Breast epithelium (tissue), 4 donors: ENCODE measurements around the gene DNAJB12. TPM values are rescaled to one million over a fixed set of nuclear protein-coding genes. Genes with fewer than 3 reads are reported as not detected.
"Not testable (repeated sequence)": the region's sequence is repeated elsewhere in the genome, so short reads cannot be mapped to it uniquely, and the experiment has no call there.

Experiments used
- DNase-seq, 2 donors: peaks; one replicate each; pipeline ENCODE4 v3.0.0-alpha.2; 2019; ENCODE audit warnings: low spot score in 2 of 2
- H3K27ac ChIP-seq, 2 donors: fragments of 200-600 bp; sonication (generic) in 1 of 2; one replicate each; pipeline ENCODE4 v1.5.1; 2016 to 2019; ENCODE audit warnings: mild to moderate bottlenecking in 1 of 2
- H3K27me3 ChIP-seq, 2 donors: fragments of 200-600 bp; sonication (generic) in 1 of 2; one replicate each; pipeline versions ENCODE4 v1.5.1 to v1.6.0; 2017 to 2019; ENCODE audit warnings: control low read depth in 1 of 2, mild to moderate bottlenecking in 1 of 2
- H3K36me3 ChIP-seq: fragments of 200-600 bp; one replicate; pipeline ENCODE4 v1.5.1; 2019
- H3K4me1 ChIP-seq, 2 donors: fragments of 200-600 bp; sonication (generic); one replicate each; pipeline ENCODE4 v1.5.1; 2016 to 2019; ENCODE audit warnings: control low read depth in 1 of 2
- H3K4me3 ChIP-seq, 3 donors: fragments of 200-600 bp; sonication (generic); 1 replicate in 2 of 3; 2 replicates in 1 of 3; pipeline ENCODE4 v1.5.1; 2016 to 2019; ENCODE audit warnings: mild to moderate bottlenecking in 3 of 3, moderate library complexity in 2 of 3
- H3K9me3 ChIP-seq, 2 donors: fragments of 200-600 bp; sonication (generic) in 1 of 2; one replicate each; pipeline ENCODE4 v1.5.1; 2016 to 2019; ENCODE audit warnings: control low read depth in 1 of 2
- POLR2A ChIP-seq: fragments of 450-650 bp; IDR thresholded peaks from one replicate; pipeline ENCODE4 v1.6.1; 2016; ENCODE audit warnings: antibody characterized with exemption, mild to moderate bottlenecking, moderate library complexity
- POLR2AphosphoS5 ChIP-seq, 3 donors: sonication (generic); formaldehyde crosslinking; IDR thresholded peaks; one replicate each; pipeline ENCODE4 v1.6.1; 2017; ENCODE audit warnings: antibody characterized with exemption in 3 of 3
- intact Hi-C: fragments of 100-400 bp; cut with DNase I; formaldehyde crosslinking; loops from one replicate; pipeline ENCODE4 v1.15.1; 2023; ENCODE audit warnings: low total_unique reads
- total RNA-seq, 3 donors: library from RNA; depleted of rRNA; stranded (reverse); fragments of >200 nt; gene quantifications; one replicate each; pipeline ENCODE4 v1.1.0, GENCODE V29; 2016
- TF ChIP-seq, protein P1 (sequence below), 3 donors: fragments of 450-650 bp; IDR thresholded peaks; one replicate each; pipeline ENCODE4 v1.5.1; 2016 to 2017; ENCODE audit warnings: antibody characterized with exemption in 3 of 3, mild to moderate bottlenecking in 3 of 3, moderate library complexity in 3 of 3

The DNAJB12 gene
- total RNA-seq, 3 donors from 2014 or later, result 38.4 to 48.1 (median 38.7) TPM

- DNase-seq, result peak in 1 of 2 donors; percentile 83
- no peaks in the 10 kb centered on the region for H3K9me3 ChIP-seq
- peak overlapping the region; percentile 82 to 84 for H3K27ac ChIP-seq
- H3K27me3 ChIP-seq, result no peaks in the 10 kb centered on the region
- TF ChIP-seq, protein P1, sequence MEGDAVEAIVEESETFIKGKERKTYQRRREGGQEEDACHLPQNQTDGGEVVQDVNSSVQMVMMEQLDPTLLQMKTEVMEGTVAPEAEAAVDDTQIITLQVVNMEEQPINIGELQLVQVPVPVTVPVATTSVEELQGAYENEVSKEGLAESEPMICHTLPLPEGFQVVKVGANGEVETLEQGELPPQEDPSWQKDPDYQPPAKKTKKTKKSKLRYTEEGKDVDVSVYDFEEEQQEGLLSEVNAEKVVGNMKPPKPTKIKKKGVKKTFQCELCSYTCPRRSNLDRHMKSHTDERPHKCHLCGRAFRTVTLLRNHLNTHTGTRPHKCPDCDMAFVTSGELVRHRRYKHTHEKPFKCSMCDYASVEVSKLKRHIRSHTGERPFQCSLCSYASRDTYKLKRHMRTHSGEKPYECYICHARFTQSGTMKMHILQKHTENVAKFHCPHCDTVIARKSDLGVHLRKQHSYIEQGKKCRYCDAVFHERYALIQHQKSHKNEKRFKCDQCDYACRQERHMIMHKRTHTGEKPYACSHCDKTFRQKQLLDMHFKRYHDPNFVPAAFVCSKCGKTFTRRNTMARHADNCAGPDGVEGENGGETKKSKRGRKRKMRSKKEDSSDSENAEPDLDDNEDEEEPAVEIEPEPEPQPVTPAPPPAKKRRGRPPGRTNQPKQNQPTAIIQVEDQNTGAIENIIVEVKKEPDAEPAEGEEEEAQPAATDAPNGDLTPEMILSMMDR (IDR thresholded peaks at IDR 0.05), result no peak
- peak in 1 of 3 donors; percentile 38 for TF ChIP-seq POLR2AphosphoS5 (IDR thresholded peaks at IDR 0.05)
- peaks cover 14 to 18% of the 10 kb centered on the region in 2 donors for H3K4me1 ChIP-seq
- no peaks in the 10 kb centered on the region for H3K36me3 ChIP-seq
- intact Hi-C loops, result no loop called here
- peak overlapping the region in 2 of 3 donors; percentile 18 to 33 for H3K4me3 ChIP-seq
Measured at GRCh38 chr10:72349438-72349837, 5.3 kb downstream of the DNAJB12 start.

DNA sequence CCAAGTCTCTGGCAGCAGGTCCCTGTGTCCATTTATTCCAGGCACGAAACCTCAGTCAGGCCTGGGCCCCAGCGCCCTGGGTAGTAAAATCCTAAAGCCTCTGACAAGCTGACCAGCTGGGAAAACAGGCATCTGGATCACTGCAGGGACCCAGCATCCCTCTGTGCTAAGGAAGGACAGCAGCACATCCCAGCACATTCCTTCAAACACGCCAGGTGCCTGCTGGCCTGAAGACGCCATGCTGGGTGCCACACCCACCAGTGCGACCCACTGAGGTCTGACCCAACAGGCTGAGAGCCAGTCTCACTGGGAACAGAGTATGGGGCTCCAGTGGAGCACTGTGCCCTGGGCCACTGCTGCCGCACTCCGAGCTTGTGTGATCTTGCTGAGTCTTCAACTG lies 6.4 kb downstream of the DNAJB12 start:
- DNase-seq, result no peak
- H3K36me3 ChIP-seq, result no peaks in the 10 kb centered on the region
- no peak overlapping the region for H3K4me3 ChIP-seq
- H3K4me1 ChIP-seq, result peaks cover 13 to 15% of the 10 kb centered on the region in 2 donors
- TF ChIP-seq POLR2A, result no peak
- TF ChIP-seq, protein P1 (IDR thresholded peaks at IDR 0.05), result no peak
- no peak for TF ChIP-seq POLR2AphosphoS5 (IDR thresholded peaks at IDR 0.05)
- H3K27me3 ChIP-seq, result no peaks in the 10 kb centered on the region
- no peaks in the 10 kb centered on the region for H3K9me3 ChIP-seq
- H3K27ac ChIP-seq, result peak overlapping the region; percentile 82 to 84
- intact Hi-C loops, result no loop called here

GRCh38 chr10:72346117-72346516 lies 8.6 kb downstream of the DNAJB12 start:
- H3K9me3 ChIP-seq, DNase-seq, H3K27ac ChIP-seq, intact Hi-C loops, H3K36me3 ChIP-seq, H3K27me3 ChIP-seq, H3K4me3 ChIP-seq, H3K4me1 ChIP-seq: not testable (repeated sequence)

GRCh38 chr10:72344932-72345331 lies 9.8 kb downstream of the DNAJB12 start:
- H3K9me3 ChIP-seq, result no peaks in the 10 kb centered on the region
- peak overlapping the region in 1 of 2 donors; percentile 29 for H3K27ac ChIP-seq
- H3K4me3 ChIP-seq, result no peak overlapping the region
- no peak for DNase-seq
- no peaks in the 10 kb centered on the region for H3K27me3 ChIP-seq
- H3K36me3 ChIP-seq, result peaks cover 6% of the 10 kb centered on the region
- TF ChIP-seq POLR2A (no peak), POLR2AphosphoS5 (IDR thresholded peaks at IDR 0.05) (no peak)
- TF ChIP-seq, protein P1 (IDR thresholded peaks at IDR 0.05), result no peak
- intact Hi-C loops, result no loop called here
- peaks cover 5% of the 10 kb centered on the region in 2 donors for H3K4me1 ChIP-seq

GRCh38 chr10:72342911-72343310 lies 11.8 kb downstream of the DNAJB12 start:
- Histone ChIP-seq H3K9me3 (no peaks in the 10 kb centered on the region), H3K4me3 (no peak overlapping the region), H3K4me1 (no peaks in the 10 kb centered on the region), H3K27ac (peak overlapping the region in 1 of 2 donors; percentile 73), H3K27me3 (no peaks in the 10 kb centered on the region), H3K36me3 (peaks cover 6% of the 10 kb centered on the region)
- TF ChIP-seq, protein P1 (IDR thresholded peaks at IDR 0.05), result no peak
- TF ChIP-seq POLR2A (no peak), POLR2AphosphoS5 (IDR thresholded peaks at IDR 0.05) (no peak)
- no peak for DNase-seq
- intact Hi-C loops, result no loop called here
